K562 (cell line): ENCODE data around the gene ZBTB48. TPM values are rescaled to one million over a fixed set of nuclear protein-coding genes. Genes with fewer than 3 reads are reported as not detected.
A peak's percentile ranks its signal among the peaks of the same experiment; 100 is the strongest.

Source experiments
- ATAC-seq: fragments of 200-7000 bp; cut with Tn5 transposase; 3 replicates; pipeline ENCODE4 v1.9.1; 2020; ENCODE audit warnings: moderate library complexity
- BruUV-seq: library from RNA; stranded (reverse); fragments of 400-500 nt; replicated peaks from 2 replicates; lab custom pipeline; 2021; lab: Mats Ljungman, UMichigan
- CTCF ChIA-PET: fragments of 300-600 bp; formaldehyde crosslinking; extraction: SDS; loops from one replicate; lab custom pipeline; 2021; ENCODE audit warnings: low intra/inter-chr PET ratio; lab: Yijun Ruan, JAX
- POLR2A ChIA-PET: fragments of 300-600, 350-650 bp; sonication (Branson Sonifier 250); formaldehyde crosslinking; extraction: SDS; loops from one replicate; lab custom pipeline; 2021; ENCODE audit warnings: antibody characterized with exemption, inconsistent platforms; lab: Yijun Ruan, JAX
- DNase-seq, 4 experiments: peaks; one replicate each; pipeline versions ENCODE4 v3.0.0 to v3.0.0-alpha.2; 2011 to 2018; ENCODE audit warnings: low spot score in 3 of 4, mixed read lengths in 3 of 4; ENCODE audit errors: extremely low read depth in 1 of 4
- FAIRE-seq: peaks from 2 replicates; lab custom pipeline; 2011; peaks lifted over from hg19 to GRCh38; lab: Jason Lieb, UNC
- H2AFZ ChIP-seq: 2 replicates; pipeline ENCODE4 v1.6.0; 2011; ENCODE audit warnings: low read depth, low read length, control low read depth, inconsistent platforms
- H3K27ac ChIP-seq: fragments of 200-600 bp; 3 replicates; pipeline ENCODE4 v1.8.0; 2011; ENCODE audit warnings: low read depth, mild to moderate bottlenecking, control low read depth, inconsistent platforms, low read length, moderate library complexity, mixed read lengths; ENCODE audit errors: extremely low read depth
- H3K27me3 ChIP-seq, 2 experiments: fragments of 300-600 bp in 1 of 2; 2 replicates in 1 of 2; 3 replicates in 1 of 2; pipeline versions ENCODE4 v1.6.0 to v1.8.0; 2011; ENCODE audit warnings: inconsistent platforms in 2 of 2, low read length in 2 of 2, mild to moderate bottlenecking in 1 of 2, mixed read lengths in 1 of 2, moderate library complexity in 1 of 2; ENCODE audit not compliant: control insufficient read depth in 2 of 2, insufficient read depth in 2 of 2
- H3K36me3 ChIP-seq: fragments of 300-600 bp; 3 replicates; pipeline ENCODE4 v1.8.0; 2011; ENCODE audit warnings: mild to moderate bottlenecking, low read length, inconsistent platforms; ENCODE audit not compliant: control insufficient read depth, insufficient read depth
- H3K4me1 ChIP-seq, 2 experiments: fragments of 200-600 bp in 1 of 2; replicated peaks in 1 of 2; 2 replicates in 1 of 2; 3 replicates in 1 of 2; pipeline versions ENCODE4 v1.5.1 to v1.8.0; 2011; ENCODE audit warnings: inconsistent platforms in 2 of 2, low read length in 2 of 2, mild to moderate bottlenecking in 1 of 2, mixed read lengths in 1 of 2, moderate library complexity in 1 of 2; ENCODE audit not compliant: control insufficient read depth in 2 of 2, insufficient read depth in 2 of 2
- H3K4me2 ChIP-seq: 2 replicates; pipeline ENCODE4 v1.6.1; 2011; ENCODE audit warnings: low read length, control low read depth, inconsistent platforms, mixed read lengths; ENCODE audit not compliant: insufficient read depth
- H3K4me3 ChIP-seq: fragments of 200-600 bp; sonication (generic), shearing (Covaris generic); 2 replicates; pipeline ENCODE4 v1.5.1; 2016; ENCODE audit warnings: control low read depth, inconsistent platforms
- H3K79me2 ChIP-seq: fragments of 200-600 bp; 3 replicates; pipeline ENCODE4 v1.8.0; 2011; ENCODE audit warnings: low read length, inconsistent platforms; ENCODE audit not compliant: control insufficient read depth, insufficient read depth
- H3K9ac ChIP-seq, 2 experiments: 2 replicates each; pipeline versions ENCODE4 v1.6.0 to v1.6.1; 2011; ENCODE audit warnings: low read depth in 2 of 2, low read length in 2 of 2, control low read depth in 1 of 2, inconsistent platforms in 1 of 2, mild to moderate bottlenecking in 1 of 2, mixed read lengths in 1 of 2; ENCODE audit not compliant: insufficient read depth in 1 of 2
- H3K9me1 ChIP-seq: one replicate; pipeline ENCODE4 v1.6.0; 2011; ENCODE audit warnings: inconsistent platforms, mild to moderate bottlenecking, low read length, moderate library complexity; ENCODE audit not compliant: control insufficient read depth, insufficient read depth
- H3K9me3 ChIP-seq: replicated peaks from 2 replicates; pipeline ENCODE4 v1.5.1; 2011; ENCODE audit warnings: low read depth, low read length, inconsistent platforms; ENCODE audit not compliant: control insufficient read depth, insufficient read depth
- H4K20me1 ChIP-seq: replicated peaks from 2 replicates; pipeline ENCODE4 v1.6.1; 2011; ENCODE audit warnings: low read length, inconsistent platforms, mixed read lengths; ENCODE audit not compliant: control insufficient read depth, insufficient read depth
- ATF3 ChIP-seq, 2 experiments: fragments of 450-650 bp in 1 of 2; sonication (generic) in 1 of 2; formaldehyde crosslinking in 1 of 2; IDR thresholded peaks in 1 of 2; conservative IDR thresholded peaks in 1 of 2; 2 replicates each; pipeline versions ENCODE4 v1.6.1 to v1.8.1; 2016 to 2023; ENCODE audit warnings: mild to moderate bottlenecking in 2 of 2, moderate library complexity in 2 of 2, inconsistent platforms in 1 of 2, missing genetic modification reagents in 1 of 2
- CREM ChIP-seq: IDR thresholded peaks from 2 replicates; pipeline ENCODE4 v1.6.1; 2014; ENCODE audit warnings: antibody characterized with exemption, low read depth
- FOSL1 ChIP-seq: fragments of 200-800 bp; sonication (Bioruptor generic); conservative IDR thresholded peaks from 2 replicates; pipeline ENCODE4 v1.6.1; 2016; ENCODE audit warnings: missing genetic modification characterization, missing compliant biosample characterization
- FUS ChIP-seq: fragments of 200-400 bp; formaldehyde crosslinking; optimal IDR thresholded peaks from 2 replicates; pipeline ENCODE3; 2017; ENCODE audit warnings: low read depth, low read length
- HDAC3 ChIP-seq: fragments of 450-650 bp; IDR thresholded peaks from 2 replicates; pipeline ENCODE4 v1.6.1; 2018; ENCODE audit warnings: borderline replicate concordance, mild to moderate bottlenecking, moderate library complexity; ENCODE audit not compliant: partially characterized antibody
- L3MBTL2 ChIP-seq: fragments of 450-650 bp; IDR thresholded peaks from 2 replicates; pipeline ENCODE4 v1.6.1; 2016; ENCODE audit warnings: mild to moderate bottlenecking, moderate library complexity
- NR2C2 ChIP-seq, 2 experiments: fragments of 200-800 bp in 1 of 2; sonication (Bioruptor generic) in 1 of 2; sonication (generic) in 1 of 2; formaldehyde crosslinking in 1 of 2; IDR thresholded peaks; 2 replicates each; pipeline versions ENCODE4 v1.6.1 to v1.8.0; 2016 to 2022; ENCODE audit warnings: mild to moderate bottlenecking in 1 of 2, missing compliant biosample characterization in 1 of 2, missing genetic modification characterization in 1 of 2, missing genetic modification reagents in 1 of 2
- SP1 ChIP-seq: sonication (generic); formaldehyde crosslinking; IDR thresholded peaks from 2 replicates; pipeline ENCODE4 v1.8.1; 2022; ENCODE audit warnings: mild to moderate bottlenecking, missing genetic modification reagents
- SPI1 ChIP-seq: IDR thresholded peaks from 2 replicates; pipeline ENCODE4 v1.6.1; 2011; ENCODE audit warnings: low read depth, low read length, control low read depth, borderline replicate concordance
- TBL1XR1 ChIP-seq, 2 experiments: IDR thresholded peaks; 2 replicates each; pipeline ENCODE4 v1.6.1; 2012; ENCODE audit warnings: improper control_type of control experiment in 2 of 2, low read length in 2 of 2, mild to moderate bottlenecking in 1 of 2
- TBP ChIP-seq: optimal IDR thresholded peaks from 2 replicates; pipeline ENCODE3; 2011; ENCODE audit warnings: low read depth, low read length, improper control_type of control experiment
- TCF7 ChIP-seq: sonication (generic); IDR thresholded peaks from 2 replicates; pipeline ENCODE4 v1.6.1; 2016; ENCODE audit warnings: antibody characterized with exemption, borderline replicate concordance
- TEAD4 ChIP-seq, 2 experiments: sonication (generic) in 1 of 2; formaldehyde crosslinking in 1 of 2; IDR thresholded peaks; 2 replicates each; pipeline versions ENCODE4 v1.6.1 to v1.8.0; 2012 to 2022; ENCODE audit warnings: borderline replicate concordance in 1 of 2, inconsistent platforms in 1 of 2, low read length in 1 of 2, mild to moderate bottlenecking in 1 of 2, missing genetic modification reagents in 1 of 2
- TFAP4 ChIP-seq: sonication (generic); formaldehyde crosslinking; IDR thresholded peaks from 2 replicates; pipeline ENCODE4 v1.8.0; 2022; ENCODE audit warnings: missing genetic modification reagents, mild to moderate bottlenecking, moderate library complexity, borderline replicate concordance
- ZNF280B ChIP-seq: fragments of 250-450 bp; sonication (Bioruptor Pico); IDR thresholded peaks from 2 replicates; pipeline ENCODE4 v1.5.1; 2021; ENCODE audit warnings: mild to moderate bottlenecking
- ZNF668 ChIP-seq: fragments of 250-450 bp; sonication (Bioruptor Pico); IDR thresholded peaks from 2 replicates; pipeline ENCODE4 v1.8.0; 2022; ENCODE audit warnings: mild to moderate bottlenecking, inconsistent platforms
- WGBS: fragments of 100-300 bp; shearing (Covaris generic); methylation state at CpG from one replicate; pipeline ENCODE4 v1.1.6; 2016; ENCODE audit warnings: low coverage, mixed read lengths; ENCODE audit not compliant: insufficient coverage; ENCODE audit errors: missing lambda C conversion rate; 5-methylcytosine and 5-hydroxymethylcytosine counted together
- in situ Hi-C: fragments of 300-500 bp; cut with MboI; formaldehyde crosslinking; loops from 4 replicates; pipeline ENCODE4 v1.15.0; 2018; ENCODE audit warnings: inconsistent platforms, mixed read lengths
- intact Hi-C: fragments of 100-400 bp; cut with micrococcal nuclease; formaldehyde crosslinking; loops from 2 replicates; pipeline ENCODE4 v1.14.2; 2022
- polyA plus RNA-seq, 8 experiments: library from polyadenylated mRNA; depleted of rRNA in 4 of 8; stranded (reverse) in 5 of 8; unstranded in 3 of 8; fragments of >200 nt; fragmentation: Nextera tagmentation in 2 of 8; fragmentation: Illumina TruSeq in 1 of 8; extraction: Ambion mirVana in 2 of 8; extraction: Trizol in 1 of 8; gene quantifications; 2 replicates each; pipeline versions ENCODE4 v1.2.1 to v1.2.3, GENCODE V29; 2011 to 2014; ENCODE audit warnings: inconsistent platforms in 1 of 8, missing spikeins in 1 of 8
- total RNA-seq, 7 experiments: library from RNA; depleted of rRNA in 6 of 7; stranded (reverse); fragments of >200 nt in 6 of 7; fragmentation: Illumina TruSeq in 2 of 7; extraction: Trizol in 2 of 7; gene quantifications; 2 replicates each; pipeline versions ENCODE4 v1.2.1 to v1.2.3, GENCODE V29; 2011 to 2021; ENCODE audit warnings: low replicate concordance in 1 of 7

ZBTB48 gene
- total and polyA plus RNA-seq, 9 of the 15 experiments (the other 6 are each of a cell fraction or from before 2014, with no cell fraction given): 1.9 to 66.9 (median 29.5) TPM

GRCh38 chr1:6581561-6582305, 1.9 kb downstream of the ZBTB48 start:
- CTCF ChIA-PET: interaction anchor here (1.3 kb wide), 1 partner anchor 28 kb away, joined by 4 read pairs; the partner anchor contains the start of gene NOL9
- peak overlapping the region; percentile 10; the same call in 1 of the 2 replicates for H3K4me3 ChIP-seq
- peak overlapping the region; percentile 96 for H3K4me2 ChIP-seq
- peak overlapping the region; percentile 73; the same call in 2 of the 3 replicates for H3K27ac ChIP-seq
- FAIRE-seq (peak; percentile 84), DNase-seq (peak in 2 of 4 experiments; percentile 74 to 83), ATAC-seq (peak; percentile 5)
- H3K4me1 ChIP-seq: peaks cover 46 to 73% of the 10 kb centered on the region in 2 experiments
- no peak overlapping the region for H2AFZ ChIP-seq
- BruUV-seq: no TSS peak
- peaks cover 16% of the 10 kb centered on the region for H3K9me1 ChIP-seq
- peaks cover 45% of the 10 kb centered on the region for H3K79me2 ChIP-seq
- no peaks in the 10 kb centered on the region for H3K9me3 ChIP-seq
- peak overlapping the region; percentile 25 to 78; a peak in 3 of 4 replicates for H3K9ac ChIP-seq
- no peaks in the 10 kb centered on the region for H3K27me3 ChIP-seq
- intact Hi-C loops (loop anchor here (2.0 kb wide), 1 partner anchor 19 kb away; no protein-coding TSS in a partner anchor), in situ Hi-C loops (no loop called here)
- WGBS: 36% methylated on average over 10 of the region's 10 CpGs
- H3K36me3 ChIP-seq: peaks cover 33% of the 10 kb centered on the region; the same call in 1 of the 3 replicates
- H4K20me1 ChIP-seq: peaks cover 33% of the 10 kb centered on the region
- POLR2A ChIA-PET: interaction anchor here (0.6 to 13.4 kb wide), 9 partner anchors 9 to 165 kb away, joined by 3 to 221 read pairs (median 4); partner anchors contain the start of gene KLHL21
- no peak for TF ChIP-seq TCF7
- TF ChIP-seq SP1 (CRISPR knock-in tag): no peak
- peak; percentile 26 for TF ChIP-seq TBP
- TF ChIP-seq ATF3 (IDR thresholded peaks at IDR 0.05): peak; percentile 80
- TF ChIP-seq ATF3 (CRISPR knock-in tag; conservative IDR thresholded peaks at IDR 0.05): no peak
- TF ChIP-seq FOSL1 (tag): peak; percentile 42
- TF ChIP-seq FUS: no peak
- peak; percentile 78 for TF ChIP-seq TFAP4 (CRISPR knock-in tag)
- TF ChIP-seq ZNF668 (CRISPR knock-in tag): no peak
- TF ChIP-seq L3MBTL2: 0 out of 2 replicates have a peak, but pooled peaks have one; percentile 24
- TF ChIP-seq NR2C2 (CRISPR knock-in tag; IDR thresholded peaks at IDR 0.05): no peak
- no peak for TF ChIP-seq NR2C2 (tag; IDR thresholded peaks at IDR 0.05)
- TF ChIP-seq HDAC3: no peak
- no peak; the same call in 1 of the 2 replicates for TF ChIP-seq TEAD4 (IDR thresholded peaks at IDR 0.05; ENCODE audit: low read length)
- TF ChIP-seq TEAD4 (CRISPR knock-in tag; IDR thresholded peaks at IDR 0.05; ENCODE audit: borderline replicate concordance): no peak
- peak; percentile 79 for TF ChIP-seq CREM
- TF ChIP-seq SPI1: peak; percentile 69; the same call in 1 of the 2 replicates
- no peak for TF ChIP-seq ZNF280B
- 0 out of 4 replicates have a peak, but pooled peaks of 1 of the 2 experiments have one; percentile 32 for TF ChIP-seq TBL1XR1 (IDR thresholded peaks at IDR 0.05; ENCODE audit: low read length in 2 of 2)
